ENCODE measurements around the gene ABHD18.
"Not testable (repeated sequence)": the region's sequence is repeated elsewhere in the genome, so short reads cannot be mapped to it uniquely, and the experiment has no call there.

DNA sequence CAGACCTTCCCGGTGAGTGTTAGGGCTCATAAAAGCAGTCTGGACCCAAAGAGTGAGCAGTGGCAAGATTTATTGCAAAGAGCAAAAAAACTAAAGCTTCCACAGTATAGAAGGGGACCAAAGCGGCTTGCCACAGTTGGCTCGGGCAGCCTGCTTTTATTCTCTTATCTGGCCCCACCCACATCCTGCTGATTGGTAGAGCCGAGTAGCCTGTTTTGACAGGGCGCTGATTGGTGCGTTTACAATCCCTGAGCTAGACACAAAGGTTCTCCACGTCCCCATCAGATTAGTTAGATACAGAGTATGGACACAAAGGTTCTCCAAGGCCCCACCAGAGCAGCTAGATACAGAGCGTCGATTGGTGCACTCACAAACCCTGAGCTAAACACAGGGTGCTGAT is 81.8 kb downstream of the ABHD18 start:
- TF ChIP-seq POLR2A, CTCF (IDR thresholded peaks at IDR 0.05): not testable (repeated sequence)

Measured in sigmoid colon (tissue), 3 donors.